ENCODE results near the gene LRRC75A.
A peak's percentile ranks its signal among the peaks of the same experiment; 100 is the strongest.
"Not testable (repeated sequence)": the region's sequence is repeated elsewhere in the genome, so short reads cannot be mapped to it uniquely, and the experiment has no call there.

LRRC75A gene

DNA sequence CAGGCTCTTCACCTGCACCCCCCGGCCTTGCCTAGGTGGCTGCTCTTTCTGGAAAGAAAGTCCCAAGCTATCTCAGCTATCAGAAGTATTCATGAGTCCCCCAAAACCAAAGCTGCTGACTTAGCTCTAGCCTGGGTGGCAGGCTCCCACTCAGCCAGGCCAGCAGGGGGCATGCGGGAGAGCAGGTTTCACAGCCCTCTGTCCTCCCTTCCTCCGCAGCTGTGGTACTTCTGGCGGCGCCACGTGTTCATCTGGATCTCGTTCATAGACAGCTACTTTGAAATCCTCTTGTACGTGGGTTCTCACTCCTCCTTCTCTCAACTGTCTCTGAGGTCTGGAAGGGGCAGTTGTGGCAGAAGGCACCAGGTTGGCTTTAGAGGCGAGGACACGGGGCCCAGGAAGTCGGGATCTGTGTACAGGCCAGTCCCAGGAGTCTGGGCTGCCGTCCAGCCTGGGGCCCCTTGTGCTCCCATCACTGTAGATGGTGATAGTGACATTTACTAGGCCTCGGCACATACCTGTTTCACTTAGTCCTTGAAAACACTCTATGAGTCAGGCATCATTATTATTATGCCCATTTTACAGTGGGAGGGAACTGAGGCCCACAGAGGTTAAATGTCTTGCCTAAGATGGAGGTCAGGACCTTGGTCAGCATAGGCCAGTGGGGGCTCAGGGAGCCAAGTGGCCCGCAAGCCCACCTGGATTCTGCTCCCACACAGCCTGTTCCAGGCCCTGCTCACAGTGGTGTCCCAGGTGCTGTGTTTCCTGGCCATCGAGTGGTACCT, 63.7 kb downstream of the LRRC75A start:
- DNase-seq = peak; percentile 67

DNA sequence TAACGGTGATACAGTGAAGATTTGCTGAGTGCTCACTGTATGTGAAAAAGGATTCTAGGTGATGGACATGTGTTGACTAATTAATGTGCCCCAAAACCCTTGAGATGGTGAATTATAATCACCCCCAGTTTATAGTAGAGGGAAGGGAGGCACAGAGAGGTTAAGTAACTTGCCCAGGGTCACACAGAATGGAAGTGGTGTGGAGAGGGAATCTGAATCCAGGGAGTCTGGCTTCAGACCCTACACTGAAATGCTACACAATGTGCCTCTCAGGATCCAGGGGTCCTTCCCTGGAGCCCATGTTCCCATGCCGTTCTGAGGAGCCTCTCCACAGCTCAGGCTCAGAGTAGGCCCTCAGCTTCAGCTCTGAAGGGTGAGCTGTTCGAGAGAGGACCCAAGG, 65.0 kb downstream of the LRRC75A start:
- no peak for DNase-seq

DNA sequence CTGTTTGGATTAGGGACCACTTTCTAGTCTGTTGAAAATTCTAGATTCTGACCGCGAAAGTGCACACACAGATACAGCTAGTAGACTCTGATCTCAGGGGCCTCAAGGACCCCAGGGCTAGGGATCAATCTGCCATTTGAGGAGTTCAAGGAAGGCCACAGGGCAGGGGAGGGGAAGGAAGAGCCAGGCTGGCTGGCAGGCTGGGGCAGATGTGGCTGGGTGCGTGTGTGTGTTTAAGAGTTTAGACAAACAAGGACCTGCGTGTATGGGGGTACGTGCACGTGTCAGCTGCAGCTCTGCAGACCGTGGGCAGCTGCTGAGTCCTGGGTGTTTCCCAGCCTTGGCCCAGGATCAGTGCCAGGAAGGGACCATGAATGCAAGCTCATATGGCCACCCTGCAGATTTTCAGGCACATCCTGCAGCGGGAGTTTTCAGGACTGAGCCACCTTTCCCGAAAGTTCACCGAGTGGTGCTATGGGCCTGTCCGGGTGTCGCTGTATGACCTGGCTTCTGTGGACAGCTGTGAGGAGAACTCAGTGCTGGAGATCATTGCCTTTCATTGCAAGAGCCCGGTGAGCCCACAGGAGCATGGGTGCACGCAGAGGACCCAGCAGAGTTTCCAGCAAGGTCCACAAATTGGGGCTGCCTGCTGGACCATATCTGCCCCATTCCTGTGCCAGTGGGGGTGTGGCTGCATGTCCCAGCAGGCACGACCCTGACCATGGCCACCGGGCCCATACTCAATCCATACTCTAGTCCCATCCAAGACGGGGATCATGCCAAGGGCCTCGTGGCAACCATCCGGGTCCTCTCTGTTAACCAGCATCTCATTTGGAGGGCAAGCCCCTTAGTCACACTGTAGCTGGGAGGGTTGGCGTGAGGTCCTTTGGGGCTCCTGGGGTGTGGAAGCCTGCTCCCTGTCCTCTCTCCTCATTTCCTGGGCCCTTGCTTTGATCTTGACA, 66.0 kb downstream of the LRRC75A start:
- no peak for DNase-seq

DNA sequence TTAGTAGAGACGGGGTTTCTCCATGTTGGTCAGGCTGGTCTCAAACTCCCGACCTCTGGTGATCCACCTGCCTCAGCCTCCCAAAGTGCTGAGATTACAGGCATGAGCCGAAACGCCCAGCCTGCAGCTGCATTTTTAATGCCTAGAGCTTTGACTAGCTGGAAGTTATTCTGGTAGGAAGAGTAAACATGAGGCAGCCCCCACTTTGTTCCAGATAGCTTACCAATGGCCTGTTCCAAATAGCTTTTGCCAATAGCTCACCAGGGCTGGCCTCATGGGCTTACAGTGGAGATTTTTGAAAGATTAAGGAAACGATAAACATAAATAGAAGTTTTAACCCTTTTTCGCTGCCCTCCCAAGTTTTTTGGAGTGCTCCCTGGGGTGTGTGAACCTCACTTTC, 66.8 kb downstream of the LRRC75A start:
- no peak for DNase-seq

DNA sequence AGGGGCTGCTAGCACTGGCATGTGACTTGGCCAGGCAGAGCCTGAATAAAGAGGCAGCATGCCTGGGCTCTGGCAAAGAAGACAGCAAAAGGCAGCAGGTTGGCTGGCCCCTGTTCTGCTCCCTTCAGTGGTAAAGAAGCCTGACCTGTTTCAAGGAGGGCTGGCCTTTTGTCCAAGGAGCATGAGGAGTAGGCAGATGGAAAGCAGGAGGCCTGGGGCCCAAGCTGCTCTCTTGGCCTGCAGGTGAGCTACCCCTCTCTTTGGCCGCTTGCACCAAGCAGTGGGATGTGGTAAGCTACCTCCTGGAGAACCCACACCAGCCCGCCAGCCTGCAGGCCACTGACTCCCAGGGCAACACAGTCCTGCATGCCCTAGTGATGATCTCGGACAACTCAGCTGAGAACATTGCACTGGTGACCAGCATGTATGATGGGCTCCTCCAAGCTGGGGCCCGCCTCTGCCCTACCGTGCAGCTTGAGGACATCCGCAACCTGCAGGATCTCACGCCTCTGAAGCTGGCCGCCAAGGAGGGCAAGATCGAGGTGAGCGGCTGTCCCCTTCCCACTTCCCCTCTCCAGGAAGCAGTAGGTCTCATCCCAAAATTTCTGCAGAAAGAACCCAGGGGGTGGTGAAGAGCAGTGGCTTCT, 68.6 kb downstream of the LRRC75A start:
- no peak for DNase-seq

DNA sequence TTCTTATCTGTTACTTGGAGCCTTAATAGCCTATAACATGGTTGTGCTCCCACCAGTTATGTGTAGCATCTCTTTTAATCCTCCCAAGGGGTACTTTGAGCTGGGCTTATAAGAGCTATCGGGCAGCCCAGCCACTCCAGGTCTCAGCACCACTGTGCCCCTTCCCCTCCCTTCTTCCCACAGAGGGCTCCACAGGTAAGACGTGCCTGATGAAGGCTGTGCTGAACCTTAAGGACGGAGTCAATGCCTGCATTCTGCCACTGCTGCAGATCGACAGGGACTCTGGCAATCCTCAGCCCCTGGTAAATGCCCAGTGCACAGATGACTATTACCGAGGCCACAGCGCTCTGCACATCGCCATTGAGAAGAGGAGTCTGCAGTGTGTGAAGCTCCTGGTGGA, 69.6 kb downstream of the LRRC75A start:
- no peak for DNase-seq

DNA sequence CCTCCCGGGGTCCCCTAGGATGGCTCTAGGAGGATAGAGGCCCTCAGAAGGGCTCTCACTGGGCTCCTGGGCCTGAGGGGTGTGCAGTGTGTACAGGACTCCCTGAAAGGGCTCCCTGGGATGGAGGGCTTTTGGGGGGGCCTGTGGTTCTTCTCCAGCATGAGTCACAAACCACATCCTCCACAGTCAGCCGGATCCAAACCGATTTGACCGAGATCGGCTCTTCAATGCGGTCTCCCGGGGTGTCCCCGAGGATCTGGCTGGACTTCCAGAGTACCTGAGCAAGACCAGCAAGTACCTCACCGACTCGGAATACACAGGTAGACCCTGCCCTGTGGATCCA, 72.1 kb downstream of the LRRC75A start:
- peak; percentile 83 for DNase-seq

DNA sequence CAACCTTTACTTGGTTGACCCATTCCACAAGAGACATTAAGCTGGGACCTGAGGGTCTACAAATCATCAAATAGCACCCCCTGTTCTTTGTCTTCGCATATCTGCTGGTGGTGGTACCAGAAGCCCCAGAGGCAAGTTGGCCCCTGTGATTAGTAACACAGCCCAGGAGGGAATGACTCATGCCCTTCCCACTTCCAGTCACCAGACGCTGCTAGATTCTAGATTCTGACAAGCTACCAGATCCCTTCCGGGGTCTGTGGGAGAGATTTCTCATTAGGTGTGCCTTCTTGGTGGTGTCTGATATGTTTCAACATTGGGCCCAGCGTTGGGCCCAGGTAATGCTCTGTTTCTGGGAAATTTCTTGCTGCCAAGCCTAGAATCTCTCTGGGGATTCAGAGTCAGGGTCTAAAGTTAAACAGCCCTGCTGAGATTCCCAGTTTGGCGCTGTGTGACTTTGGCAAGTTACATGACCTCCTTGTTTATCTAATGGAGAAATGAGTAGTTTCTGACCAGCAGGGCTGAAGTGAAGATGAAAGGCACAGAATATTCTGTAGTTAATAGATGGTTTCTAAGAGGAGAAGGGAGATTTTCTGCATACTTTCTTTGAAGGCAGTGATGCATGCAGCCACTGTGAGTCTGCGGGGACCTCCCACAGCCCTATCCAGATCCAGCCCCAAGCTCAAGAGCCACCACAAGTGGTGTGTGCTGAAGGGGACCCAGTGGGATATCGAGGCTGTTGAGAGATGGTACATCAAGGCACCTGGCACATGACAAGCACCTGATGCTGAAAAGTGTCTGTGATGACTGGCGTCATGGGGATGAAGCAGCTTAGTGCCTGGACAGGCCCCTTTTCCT, 72.7 kb downstream of the LRRC75A start:
- peak; percentile 88 for DNase-seq

DNA sequence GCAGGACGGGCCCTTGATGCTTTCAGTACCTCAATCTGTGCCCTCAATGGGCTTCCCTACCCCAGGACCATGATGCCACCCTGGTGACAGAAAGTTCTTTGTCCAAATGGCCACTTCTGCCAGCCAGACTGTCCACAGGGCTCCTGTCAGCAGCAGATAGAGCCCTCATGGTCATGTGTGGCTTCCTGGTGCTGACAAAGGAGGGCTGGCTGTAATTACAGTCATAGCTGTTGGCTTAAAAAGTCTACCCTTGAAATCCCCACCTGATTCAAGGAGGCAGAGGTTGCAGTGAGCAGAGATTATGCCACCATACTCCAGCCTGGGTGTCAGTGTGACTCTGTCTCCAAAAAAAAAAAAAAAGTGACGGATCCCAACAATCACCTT, 73.3 kb downstream of the LRRC75A start:
- DNase-seq = no peak

DNA sequence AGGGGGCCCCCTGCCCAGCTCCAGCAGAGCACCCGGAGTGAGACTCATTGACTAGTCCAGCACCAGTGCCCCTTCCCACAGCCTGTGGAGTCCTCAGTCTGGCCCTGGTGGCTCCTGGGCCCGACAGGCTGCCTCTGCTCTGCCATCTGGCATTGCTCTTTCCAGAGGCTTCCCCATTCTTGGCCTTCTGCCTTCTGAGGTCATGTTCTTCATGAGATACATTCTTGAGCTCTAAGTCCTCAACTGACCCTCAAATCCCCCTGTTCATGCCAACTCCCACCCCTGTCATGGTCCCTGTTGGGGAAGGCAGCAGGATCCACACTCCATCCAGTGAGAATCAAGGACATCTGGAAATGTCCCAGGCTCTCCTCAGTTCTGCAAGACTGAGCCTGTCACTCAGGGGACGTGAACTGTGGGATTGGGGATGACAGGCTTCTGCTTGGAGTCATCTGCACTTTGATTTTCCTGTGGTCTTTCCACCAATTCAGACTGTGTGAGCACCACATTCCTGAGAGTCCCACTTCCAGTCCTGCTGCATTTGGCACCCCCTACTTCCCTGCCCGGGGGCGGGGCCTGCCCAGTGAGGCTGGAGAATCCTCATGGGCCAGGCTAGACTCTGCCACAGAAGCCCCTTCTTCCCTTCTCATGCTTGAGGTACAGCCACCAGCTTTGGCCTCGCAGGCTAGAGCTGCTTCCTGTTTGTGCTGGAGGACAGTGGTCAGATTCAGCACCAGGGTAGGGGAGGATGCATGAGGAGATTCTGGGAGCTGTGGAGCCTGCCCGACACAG, 73.9 kb downstream of the LRRC75A start:
- peak; percentile 60 for DNase-seq

DNA sequence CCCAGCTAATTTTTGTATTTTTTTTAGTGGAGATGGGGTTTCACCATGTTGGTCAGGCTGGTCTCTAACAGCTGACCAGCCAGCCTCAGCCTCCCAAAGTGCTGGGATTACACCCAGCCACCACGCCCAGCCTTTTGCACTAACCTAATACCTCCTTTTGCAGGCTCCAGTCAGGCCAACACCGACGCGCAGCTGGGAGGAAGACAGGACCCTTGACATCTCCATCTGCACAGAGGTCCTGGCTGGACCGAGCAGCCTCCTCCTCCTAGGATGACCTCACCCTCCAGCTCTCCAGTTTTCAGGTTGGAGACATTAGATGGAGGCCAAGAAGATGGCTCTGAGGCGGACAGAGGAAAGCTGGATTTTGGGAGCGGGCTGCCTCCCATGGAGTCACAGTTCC, 74.6 kb downstream of the LRRC75A start:
- no peak for DNase-seq

DNA sequence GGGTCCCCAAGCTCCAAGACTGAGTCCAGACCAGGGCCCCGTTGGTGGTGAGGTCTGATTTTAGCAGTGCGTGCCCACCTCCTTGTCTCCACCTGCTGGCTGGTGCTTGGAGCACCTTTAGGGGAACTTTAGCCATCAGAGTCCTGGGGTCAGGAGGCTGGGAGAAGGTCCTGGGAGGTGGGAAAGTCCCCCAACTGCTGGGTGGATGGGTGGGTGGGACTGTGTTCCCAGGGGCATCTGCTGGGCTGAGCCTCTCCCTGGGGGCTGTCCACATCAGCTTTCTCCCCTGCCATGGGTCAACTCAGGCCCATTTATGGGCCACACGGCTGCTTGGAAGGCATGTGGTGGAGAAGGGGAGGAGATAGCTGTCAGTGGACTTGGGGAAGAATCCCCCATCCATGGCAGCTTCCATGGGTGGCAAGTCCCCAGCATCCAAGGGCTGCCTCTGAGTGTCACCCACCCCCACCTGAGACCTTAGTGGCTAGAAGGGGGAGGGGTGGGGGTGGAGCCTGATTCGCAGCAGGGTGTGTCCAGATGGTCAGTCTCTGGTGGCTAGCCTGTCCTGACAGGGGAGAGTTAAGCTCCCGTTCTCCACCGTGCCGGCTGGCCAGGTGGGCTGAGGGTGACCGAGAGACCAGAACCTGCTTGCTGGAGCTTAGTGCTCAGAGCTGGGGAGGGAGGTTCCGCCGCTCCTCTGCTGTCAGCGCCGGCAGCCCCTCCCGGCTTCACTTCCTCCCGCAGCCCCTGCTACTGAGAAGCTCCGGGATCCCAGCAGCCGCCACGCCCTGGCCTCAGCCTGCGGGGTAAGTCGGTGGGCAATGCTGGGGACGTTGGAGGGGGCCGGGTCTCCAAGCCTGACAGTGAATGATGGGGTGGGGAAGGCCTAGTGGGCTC, 76.7 kb downstream of the LRRC75A start, which contains the start of gene TRPV2:
Gene TRPV2, plus strand, starts transcription at position 541 of the 894 bp plus-strand sequence. CDS start 2,098 bp downstream, outside the sequence.
- no peak for DNase-seq

DNA sequence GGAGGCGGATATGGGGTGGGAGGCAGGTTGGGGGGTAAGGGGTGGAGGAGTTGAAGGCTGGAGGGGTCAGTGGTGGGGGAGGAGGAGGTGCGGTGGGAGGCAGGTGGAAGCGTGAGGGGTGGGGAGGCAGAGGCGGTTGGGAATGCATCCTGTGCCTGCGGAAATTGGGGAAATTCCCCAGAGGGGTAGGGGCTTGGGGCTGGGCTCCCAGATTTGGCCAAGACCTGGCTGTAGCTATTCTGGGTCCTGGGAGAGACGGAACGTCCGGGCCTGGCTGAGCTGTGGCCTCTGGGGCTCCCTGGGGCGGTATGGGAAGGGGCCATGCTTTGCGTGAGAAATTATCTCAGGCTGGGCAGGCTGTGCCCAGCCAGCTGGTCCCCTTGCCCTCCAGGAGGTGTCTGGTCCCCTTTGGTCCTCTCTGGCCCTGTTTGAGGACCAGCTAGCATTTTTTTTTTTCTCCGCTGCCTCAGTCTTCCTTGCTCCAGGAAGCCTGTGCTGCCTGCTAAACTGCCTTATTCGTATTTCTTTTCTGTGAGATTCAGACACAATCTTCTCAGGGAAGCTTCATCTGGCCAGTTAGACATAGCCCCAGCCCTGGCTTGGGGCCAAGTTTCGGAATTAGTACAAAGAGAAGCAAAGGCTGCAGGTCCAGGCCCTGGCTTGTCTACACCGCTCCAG, 83.9 kb downstream of the LRRC75A start:
- peak; percentile 35 for DNase-seq

DNA sequence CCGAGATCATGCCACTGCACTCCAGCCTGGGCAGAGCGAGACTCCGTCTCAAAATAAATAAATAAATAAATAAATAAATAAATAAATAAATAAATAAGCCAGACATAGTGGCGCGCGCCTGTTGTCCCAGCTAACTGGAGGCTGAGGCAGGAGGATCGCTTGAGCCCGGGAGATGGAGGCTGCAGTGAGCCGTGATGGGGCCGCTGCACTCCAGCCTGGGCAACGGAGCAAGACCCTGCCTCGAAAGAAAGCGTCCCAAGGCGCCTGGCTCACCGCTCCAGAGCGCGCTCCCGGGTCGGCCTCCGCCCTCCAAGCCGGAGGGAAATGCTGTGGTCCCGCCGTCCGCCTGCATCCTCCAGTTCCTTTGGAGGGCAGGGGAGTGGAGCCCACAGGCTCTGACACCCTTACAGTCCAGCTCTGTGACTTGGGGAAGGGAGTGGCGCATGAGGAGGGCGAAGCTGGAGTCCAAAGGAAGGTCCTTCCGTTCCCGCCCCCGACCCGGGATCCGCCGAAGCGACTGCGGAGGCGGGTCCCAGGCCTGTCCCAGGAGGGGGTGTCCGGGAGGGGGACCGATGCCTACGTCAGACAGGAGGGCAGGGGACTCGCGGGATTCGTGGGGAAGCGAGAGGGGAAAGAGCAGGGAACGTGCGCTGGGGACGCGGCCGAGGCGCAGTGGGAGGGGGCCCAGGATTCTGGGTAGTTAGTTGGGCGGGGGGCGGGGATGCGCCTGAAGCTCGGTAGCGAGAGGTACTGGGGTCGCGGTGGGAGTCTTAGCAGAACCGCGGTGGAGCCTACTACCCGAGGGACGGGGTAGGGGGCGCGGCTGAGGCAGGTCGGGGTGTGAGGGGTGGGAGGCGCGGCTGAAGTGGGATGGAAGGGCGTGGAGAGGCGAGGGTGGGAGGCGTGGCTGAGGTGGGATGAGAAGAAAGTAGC, 85.0 kb downstream of the LRRC75A start:
- peak; percentile 22 for DNase-seq

DNA sequence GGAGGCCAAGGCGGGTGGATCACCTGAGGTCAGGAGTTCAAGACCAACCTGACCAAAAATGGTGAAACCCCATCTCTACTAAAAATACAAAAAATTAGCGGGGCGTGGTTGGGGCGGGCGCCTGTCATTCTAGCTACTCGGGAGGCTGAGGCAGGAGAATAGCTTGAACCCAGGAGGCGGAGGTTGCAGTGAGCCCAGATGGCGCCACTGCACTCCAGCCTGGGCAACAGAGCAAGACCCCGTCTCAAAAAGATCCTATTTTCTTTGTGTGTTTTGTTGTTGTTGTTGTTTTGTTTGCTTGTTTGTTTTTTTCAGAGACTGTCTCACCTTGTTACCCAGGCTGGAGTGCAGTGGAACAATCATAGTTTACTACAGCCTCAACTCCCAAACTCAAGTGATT, 88.1 kb downstream of the LRRC75A start:
- DNase-seq = not testable (repeated sequence)

DNA sequence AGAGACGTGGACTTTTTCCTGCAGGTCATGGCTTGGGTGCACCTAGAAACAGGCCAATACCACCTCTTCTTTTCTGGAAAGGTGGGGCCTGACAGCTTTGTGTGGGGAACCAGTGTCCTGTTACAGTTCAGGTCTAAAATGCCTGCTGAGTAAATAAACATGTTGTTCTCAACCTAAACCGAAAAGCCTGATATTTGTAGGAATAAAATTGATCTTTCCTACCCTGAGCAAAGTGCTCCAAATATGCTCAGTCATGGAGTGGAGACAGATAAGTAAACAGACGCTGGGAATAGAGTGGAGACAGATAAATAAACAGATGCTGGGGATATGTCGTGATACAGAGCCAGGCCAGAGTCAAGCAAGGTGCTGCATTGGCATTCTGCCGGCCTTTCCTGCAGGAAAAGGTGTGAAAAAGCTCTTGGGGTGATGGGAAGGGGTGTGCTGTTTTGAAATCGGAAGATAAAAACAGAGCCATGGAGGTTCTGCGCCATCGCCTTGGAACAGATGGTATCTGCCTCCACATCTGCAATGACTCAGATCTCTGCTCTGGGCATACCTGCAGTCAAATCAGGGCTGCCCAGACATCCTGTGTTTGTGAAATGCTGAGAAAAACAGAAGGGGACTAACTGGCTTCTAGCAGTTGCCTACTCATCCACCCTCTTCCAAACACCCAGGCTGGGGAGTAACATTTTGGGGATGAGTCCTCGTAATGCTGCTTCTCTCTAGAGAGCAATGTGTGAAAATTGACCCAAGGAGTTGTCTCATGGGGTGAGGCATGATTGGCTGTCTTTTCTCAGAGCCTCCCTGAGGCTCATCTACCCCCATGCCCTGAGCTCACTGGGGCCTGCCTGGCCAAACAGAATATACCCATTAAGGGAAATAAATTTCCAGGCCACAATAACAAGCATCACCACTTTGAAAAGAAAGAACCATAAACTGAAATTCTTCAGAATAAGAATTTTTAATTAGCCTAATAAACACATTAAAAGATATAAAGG, 93.4 kb downstream of the LRRC75A start:
- DNase-seq = no peak

DNA sequence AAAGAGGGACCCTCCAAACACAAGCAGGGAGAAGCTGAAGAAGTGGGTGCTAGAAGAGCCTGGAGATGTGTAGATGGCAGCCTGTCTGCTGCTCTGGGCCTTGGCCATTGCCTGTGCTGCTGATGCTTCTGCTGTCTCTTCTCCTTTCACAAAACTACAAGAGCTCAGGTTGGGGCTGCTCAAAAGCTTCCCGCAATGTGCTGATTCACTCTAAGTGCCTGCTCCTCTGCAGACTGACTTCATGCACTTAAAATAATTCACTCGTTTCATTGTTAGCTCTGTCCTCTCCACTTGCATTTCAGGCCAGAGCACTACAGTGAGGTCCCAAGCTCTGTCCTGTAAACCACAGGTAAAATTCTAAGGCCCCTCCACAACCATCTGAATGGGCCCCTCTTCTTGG, 95.3 kb downstream of the LRRC75A start:
- not testable (repeated sequence) for DNase-seq

All from fibroblast of skin of right quadriceps (primary cell).